HT-29 (cell line): ENCODE data around the gene SNX8. TPM values are rescaled to one million over a fixed set of nuclear protein-coding genes. Genes with fewer than 3 reads are reported as not detected.
"Not testable (repeated sequence)": the region's sequence is repeated elsewhere in the genome, so short reads cannot be mapped to it uniquely, and the experiment has no call there.

Source experiments
- DNase-seq: peaks from one replicate; pipeline ENCODE4 v3.0.0-alpha.2; 2015; ENCODE audit warnings: low spot score
- total RNA-seq: library from RNA; depleted of rRNA; stranded (reverse); fragments of >200 nt; shearing (Covaris generic); gene quantifications from 2 replicates; pipeline ENCODE4 v1.2.3, GENCODE V29; 2014; rRNA removed

SNX8 gene
- total RNA-seq, result 41.7 and 44.0 TPM in 2 replicates

- peak; percentile 96 for DNase-seq
Measured at GRCh38 chr7:2314209-2314955, at the start of gene SNX8. Gene SNX8 (minus strand): TSS chr7:2314441. CDS start chr7:2314421, 20 bp downstream.

DNA sequence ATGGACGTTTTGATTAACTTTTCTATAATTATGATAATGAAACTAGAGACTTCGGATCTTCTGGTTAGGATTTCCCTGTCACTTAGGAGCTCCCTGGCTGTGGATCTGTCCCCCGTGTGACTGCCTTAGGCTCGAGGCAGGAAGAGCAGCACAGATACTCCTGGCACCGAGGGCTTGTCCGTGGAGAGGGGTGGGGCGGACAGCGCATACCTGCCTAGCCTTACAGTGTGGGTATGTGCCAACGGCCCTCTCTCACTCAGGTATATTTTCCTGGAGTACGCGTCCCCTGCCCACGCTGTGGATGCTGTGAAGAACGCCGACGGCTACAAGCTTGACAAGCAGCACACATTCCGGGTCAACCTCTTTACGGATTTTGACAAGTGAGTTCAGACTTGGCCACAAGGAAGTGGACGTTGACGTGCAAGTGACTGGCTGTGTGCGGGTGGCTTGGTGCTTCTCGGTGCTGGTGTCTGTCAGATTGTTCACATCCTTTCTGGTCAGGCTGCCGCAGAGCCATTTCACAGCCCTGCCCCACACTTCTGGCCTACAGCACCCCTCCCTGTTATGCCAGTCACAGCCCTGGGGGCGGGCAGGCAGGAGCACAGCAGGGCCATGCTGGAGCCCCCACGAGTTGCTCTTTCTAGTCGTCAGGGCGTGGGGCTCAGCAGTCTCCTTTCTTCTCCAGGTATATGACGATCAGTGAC lies 48.3 kb upstream of the SNX8 start:
- no peak for DNase-seq

GRCh38 chr7:2360796-2361195 lies 46.6 kb upstream of the SNX8 start:
- DNase-seq, result no peak

GRCh38 chr7:2359610-2360009 lies 45.4 kb upstream of the SNX8 start:
- no peak for DNase-seq

DNA sequence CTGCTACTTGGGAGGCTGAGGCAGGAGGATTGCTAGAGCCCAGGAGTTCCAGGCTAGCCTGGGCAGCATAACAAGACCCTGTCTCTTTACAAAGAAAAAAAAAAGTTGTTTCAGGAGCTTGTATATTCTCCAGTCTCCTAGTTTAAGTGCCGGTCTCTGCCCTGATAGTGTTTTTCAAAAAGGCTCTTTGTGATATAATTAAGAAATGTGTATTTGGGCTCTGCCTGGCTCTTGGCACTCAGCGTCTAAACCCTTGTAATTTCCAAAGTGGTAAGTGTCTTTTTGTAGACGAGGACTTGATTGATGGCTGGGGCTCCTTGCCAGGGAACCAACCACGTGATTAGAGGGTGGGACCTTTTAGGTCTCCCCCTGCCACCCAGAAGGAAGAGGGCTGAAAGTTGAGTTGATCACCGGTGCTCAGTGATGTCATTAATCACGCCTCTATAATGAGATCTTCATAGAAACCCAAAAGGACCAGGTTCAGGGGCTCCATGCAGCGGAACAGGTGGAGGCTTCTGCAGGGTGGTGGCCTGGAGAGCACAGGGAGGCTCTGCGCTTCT lies 44.8 kb upstream of the SNX8 start:
- no peak for DNase-seq

DNA sequence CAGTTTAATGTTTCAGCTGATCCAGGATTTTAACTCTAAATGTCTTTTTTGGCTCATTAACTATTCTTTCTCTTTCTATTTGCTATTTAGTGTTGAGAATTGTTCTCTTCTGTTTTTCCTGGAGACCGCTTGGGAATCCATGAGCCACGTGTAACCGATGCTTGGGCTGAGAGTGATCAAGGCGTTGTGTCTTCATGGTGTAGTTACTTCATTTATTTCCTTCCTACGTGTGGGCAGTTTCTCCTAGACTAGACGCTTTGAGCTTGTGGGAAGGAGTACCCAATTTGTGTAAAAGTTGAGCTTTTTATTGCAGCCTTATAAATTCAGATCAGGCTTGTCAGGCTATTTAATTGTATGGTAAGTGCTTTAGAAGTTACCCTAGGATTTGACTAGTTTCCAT lies 43.3 kb upstream of the SNX8 start:
- DNase-seq, result no peak

- DNase-seq, result no peak
Measured at GRCh38 chr7:2357165-2357564, 42.9 kb upstream of the SNX8 start.

- DNase-seq, result peak; percentile 36
Measured at GRCh38 chr7:2355705-2356008, 41.4 kb upstream of the SNX8 start.

DNA sequence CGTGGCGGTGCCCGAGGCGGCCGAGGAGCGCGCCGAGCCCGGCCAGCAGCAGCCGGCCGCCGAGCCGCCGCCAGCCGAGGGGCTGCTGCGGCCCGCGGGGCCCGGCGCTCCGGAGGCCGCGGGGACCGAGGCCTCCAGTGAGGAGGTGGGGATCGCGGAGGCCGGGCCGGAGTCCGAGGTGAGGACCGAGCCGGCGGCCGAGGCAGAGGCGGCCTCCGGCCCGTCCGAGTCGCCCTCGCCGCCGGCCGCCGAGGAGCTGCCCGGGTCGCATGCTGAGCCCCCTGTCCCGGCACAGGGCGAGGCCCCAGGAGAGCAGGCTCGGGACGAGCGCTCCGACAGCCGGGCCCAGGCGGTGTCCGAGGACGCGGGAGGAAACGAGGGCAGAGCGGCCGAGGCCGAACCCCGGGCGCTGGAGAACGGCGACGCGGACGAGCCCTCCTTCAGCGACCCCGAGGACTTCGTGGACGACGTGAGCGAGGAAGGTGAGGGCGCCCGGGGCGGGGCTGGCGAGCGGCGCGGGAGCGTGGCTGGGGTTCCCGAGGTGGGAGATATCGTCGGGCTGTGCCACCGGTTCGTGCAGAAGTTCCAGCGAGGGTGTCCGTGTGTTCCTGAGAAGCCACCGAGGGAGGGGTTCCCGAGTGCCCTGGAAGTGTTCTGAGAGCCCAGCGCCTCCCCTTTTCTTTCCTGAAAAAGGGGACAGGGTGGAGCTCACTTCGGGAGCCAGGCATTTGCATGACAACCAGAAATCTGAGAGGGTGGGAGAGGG lies 40.9 kb upstream of the SNX8 start:
- peak; percentile 42 for DNase-seq

DNA sequence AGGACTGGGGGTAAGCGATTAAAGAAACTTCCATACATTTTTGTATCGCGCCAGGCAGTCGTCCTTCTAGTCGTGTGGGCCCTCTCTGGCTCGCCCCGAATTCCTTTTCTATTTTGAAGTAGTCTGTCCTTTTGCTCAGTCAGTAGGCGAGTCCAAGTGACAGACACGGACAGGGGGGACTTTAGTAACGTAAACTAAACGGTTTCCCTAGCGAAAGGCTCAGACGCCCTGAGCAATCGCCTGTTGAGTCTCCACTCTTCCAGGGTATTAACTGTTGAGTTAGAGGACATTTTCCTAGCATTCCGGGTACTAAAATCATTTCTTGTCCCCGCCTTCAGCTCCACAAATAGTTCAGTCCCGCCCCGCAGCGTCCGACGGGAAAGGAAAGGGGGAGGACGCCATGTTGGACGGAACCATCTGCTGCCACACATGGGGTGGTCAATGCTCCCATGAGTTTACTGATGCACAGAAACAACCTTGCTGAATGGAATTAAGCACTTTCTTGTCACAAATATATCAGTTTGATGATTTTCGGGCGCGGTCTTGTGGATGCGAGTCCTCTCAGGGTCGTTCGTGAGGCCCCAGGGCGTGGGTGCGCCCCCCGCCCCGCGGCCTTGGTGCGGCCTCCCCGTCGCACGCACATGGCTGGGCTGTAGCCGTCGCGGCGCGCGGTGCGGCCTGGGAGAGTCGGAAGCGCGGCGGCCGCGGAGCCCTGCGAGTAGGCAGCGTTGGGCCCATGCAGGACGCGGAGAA lies 40.1 kb upstream of the SNX8 start, which contains the start of gene EIF3B:
Gene EIF3B, plus strand, starts transcription at position 642 of the 753 bp plus-strand sequence. Its CDS starts 95 bp downstream, at position 737.
- peak; percentile 98 for DNase-seq

- peak; percentile 94 for DNase-seq
Measured at GRCh38 chr7:2353936-2354185, 39.6 kb upstream of the SNX8 start.

DNA sequence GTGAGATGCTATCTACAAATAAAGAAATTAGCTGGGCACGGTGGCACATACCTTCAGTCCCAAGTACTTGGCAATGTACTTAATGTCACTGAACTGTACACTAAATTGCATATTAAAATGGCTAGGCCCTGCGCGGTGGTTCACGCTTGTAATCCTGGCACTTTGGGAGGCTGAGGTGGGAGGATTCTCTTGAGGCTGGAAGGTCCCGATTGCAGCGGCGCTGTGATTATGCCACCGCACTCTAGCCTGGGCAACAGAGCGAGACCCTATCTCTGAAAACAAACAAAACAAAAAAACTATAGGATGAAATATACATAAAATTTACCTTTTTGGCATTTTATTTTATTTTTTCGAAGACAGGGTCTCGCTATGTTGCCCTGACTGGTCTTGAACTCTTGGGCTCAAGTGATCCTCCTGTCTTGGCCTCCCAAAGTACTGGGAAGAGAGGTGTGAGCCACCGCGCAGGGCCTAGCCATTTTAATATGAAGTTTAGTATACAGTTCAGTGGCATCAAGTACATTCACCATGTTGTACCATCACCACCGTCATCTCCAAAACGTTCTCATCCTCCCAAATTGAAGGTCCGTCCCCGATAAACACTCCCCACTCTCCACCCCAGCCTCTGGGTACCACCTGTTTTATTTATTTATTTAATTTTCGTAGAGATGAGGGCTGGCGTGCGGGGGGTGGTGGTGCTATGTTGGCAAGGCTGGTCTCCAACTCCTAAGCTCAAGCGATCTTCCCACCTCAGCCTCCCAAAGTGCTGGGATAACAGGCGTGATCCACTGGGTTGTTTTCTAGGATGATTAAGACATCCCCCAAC lies 39.1 kb upstream of the SNX8 start:
- no peak for DNase-seq

DNA sequence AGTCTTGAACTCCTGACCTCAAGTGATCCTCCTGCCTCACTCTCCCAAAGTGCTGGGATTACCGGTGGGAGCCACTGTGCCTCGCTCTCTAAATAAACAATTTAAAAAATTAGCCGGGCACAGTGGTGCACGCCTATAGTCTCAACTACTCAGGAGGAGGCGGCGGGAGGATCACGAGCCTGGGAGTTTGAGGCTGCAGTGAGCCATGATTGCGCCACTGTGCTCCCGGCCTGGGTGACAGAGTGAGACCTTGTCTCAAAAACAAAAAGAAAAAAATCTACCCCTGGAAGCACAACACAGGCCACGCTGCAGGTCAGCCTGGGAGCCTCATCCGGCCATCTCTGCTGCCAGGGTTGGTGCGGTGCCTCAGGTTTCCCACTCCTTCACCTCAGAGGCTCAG lies 36.6 kb upstream of the SNX8 start:
- no peak for DNase-seq

- DNase-seq, result no peak
Measured at GRCh38 chr7:2350055-2350454, 35.8 kb upstream of the SNX8 start.

DNA sequence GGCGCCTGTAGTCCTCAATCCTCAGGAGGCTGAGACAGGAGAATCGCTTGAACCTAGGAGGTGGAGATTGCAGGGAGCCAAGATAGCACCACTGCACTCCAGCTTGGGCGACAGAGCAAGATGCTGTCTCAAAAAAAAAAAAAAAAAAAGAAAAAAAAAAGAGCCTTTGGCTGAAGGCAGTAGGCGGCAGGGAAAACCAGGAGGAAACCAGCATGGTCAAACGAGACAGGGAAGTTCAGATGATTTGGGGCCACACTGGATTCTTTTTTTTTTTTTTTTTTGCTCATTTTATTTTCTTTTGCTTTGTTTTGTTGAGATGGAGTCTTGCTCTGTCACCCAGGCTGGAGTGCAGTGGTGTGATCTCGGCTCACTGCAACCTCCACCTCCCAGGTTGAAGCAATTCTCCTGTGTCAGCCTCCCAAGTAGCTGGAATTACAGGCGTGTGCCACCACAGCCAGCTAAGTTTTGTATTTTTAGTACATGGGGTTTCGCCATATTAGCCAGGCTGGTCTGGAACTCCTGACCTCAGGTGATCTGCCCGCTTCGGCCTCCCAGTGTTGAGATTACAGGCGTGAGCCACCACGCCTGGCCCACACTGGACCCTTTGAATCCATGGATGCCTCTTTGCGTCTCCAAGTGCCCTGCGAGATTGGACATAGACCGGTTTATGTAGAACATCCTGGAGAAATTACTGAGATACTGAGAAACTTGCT lies 33.3 kb upstream of the SNX8 start:
- not testable (repeated sequence) for DNase-seq

- no peak for DNase-seq
Measured at GRCh38 chr7:2336626-2337299, 22.5 kb upstream of the SNX8 start.

DNA sequence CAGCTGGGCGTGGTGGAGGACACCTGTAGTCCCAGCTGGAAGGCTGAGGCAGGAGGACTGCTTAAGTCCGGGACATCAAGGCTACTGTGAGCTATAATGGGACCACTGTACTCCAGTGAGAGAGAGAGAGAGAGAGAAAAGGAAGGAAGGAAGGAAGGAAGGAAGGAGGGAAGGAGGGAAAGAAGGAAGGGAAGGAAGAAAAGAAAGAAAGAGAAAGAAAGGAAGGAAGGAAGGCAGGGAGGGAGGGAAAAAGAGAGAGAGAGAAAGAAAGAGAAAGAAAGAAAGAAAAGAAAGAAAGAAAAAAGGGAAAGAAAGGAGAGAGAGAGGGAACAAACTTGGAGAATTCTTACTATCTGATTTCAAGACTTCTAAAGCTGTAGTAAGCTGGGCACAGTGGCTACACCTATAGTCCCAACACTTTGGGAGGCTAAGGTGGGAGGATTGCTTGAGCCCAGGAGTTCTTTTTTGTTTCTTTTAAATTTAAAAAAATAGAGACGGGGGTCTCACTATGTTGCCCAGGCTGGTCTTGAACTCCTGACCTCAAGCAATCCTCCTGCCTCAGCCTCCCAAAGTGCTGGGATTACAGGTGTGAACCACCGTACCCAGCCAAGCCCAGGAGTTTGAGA lies 18.5 kb upstream of the SNX8 start:
- not testable (repeated sequence) for DNase-seq

- no peak for DNase-seq
Measured at GRCh38 chr7:2331707-2332106, 17.5 kb upstream of the SNX8 start.

DNA sequence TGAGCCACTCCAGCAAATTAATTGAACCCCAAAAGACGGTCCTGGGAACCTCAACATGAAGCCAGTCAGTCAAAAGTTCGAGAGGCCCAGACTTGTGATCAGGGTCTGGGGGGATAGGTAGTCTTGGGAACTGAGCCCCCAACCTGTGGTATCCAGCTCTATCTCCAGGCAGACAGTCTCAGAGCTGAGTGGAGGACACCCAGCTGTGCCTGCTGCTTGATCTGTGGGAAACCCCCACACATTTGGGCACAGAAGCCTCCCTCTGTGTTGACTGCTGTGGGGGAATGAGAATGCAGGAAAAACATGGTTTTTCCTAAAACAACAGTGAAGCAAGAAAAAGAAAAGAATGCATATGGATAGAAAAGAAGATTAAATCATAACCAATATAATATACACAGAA lies 16.3 kb upstream of the SNX8 start:
- no peak for DNase-seq
